ENCODE measurements around the gene BID.

Gene BID

GRCh38 chr22:17734187-17734586 lies 40.1 kb downstream of the BID start:
- no peak for DNase-seq (ENCODE audit: low read depth)

DNA sequence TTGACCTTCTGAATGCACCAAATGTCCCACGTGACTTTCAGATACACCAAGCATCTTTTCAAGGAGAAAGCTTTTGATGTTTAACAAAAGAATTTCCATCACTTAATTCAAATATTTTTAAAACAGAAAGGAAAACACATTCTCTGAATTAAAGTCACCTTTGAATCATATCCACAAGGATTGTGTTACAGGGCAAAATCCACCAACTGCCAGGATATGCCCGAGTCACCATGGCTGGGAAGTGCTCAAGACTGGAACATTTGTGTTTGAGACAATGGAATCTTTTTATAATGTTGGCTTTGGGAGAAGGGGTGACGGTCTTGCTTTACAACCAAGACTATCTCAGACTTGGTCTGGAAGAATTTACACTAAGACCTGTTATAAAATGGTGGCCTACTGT lies 40.8 kb downstream of the BID start:
- DNase-seq (ENCODE audit: low read depth): no peak

GRCh38 chr22:17732251-17732854 lies 41.9 kb downstream of the BID start:
- DNase-seq (ENCODE audit: low read depth): no peak

GRCh38 chr22:17729561-17729960 lies 44.7 kb downstream of the BID start:
- DNase-seq (ENCODE audit: low read depth): no peak

GRCh38 chr22:17728786-17729185 lies 45.5 kb downstream of the BID start:
- DNase-seq (ENCODE audit: low read depth): no peak

DNA sequence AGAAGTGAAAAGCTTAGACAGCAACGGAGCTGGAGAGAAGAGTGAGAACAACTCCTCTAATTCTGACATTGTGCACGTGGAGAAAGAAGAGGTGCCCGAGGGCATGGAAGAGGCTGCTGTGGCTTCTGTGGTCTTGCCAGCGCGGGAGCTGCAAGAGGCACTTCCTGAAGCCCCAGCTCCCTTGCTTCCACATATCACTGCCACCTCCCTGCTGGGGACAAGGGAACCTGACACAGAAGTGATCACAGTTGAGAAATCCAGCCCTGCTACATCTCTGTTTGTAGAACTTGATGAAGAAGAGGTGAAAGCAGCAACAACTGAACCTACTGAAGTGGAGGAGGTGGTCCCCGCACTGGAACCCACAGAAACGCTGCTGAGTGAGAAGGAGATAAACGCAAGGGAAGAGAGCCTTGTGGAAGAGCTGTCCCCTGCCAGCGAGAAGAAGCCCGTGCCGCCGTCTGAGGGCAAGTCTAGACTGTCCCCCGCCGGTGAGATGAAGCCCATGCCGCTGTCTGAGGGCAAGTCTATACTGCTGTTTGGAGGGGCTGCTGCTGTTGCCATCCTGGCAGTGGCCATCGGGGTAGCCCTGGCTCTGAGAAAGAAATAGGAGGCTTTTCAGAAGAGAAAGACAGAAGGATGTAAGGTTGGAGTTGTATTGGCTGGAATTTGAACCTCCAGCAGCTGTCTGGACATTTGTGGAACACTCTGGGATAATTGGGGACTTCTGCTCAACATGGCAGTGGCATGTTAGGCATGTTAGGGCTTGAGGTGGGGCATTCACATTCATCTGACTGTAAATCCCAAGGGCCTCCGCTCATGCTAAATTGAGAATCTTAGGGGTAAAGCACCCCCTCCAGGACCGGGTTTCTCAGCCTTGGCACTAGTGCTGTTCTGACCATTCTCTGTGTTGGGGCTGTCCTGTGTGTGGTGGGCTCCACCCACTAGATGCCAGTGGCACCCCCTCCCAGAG lies 47.1 kb downstream of the BID start:
- no peak for DNase-seq (ENCODE audit: low read depth)

GRCh38 chr22:17726006-17726927 lies 48.0 kb downstream of the BID start:
- DNase-seq (ENCODE audit: low read depth): no peak

DNA sequence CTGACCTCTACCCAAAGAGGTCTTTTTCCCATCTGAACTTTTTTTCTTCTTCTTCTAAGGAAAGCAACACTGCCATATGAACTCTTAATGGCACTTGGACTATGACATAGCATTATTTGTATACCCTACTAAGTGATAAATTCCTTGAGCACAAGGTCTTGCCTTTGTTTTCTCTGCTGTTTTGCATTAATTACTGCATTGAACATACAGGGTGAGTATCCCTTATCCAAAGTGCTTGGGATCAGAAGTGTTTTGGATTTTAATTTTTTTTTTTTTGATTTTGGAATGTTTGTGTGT lies 48.8 kb downstream of the BID start:
- DNase-seq (ENCODE audit: low read depth): no peak

GRCh38 chr22:17724678-17725499 lies 49.4 kb downstream of the BID start:
- no peak for DNase-seq (ENCODE audit: low read depth)

GRCh38 chr22:17724241-17724640 lies 50.0 kb downstream of the BID start:
- no peak for DNase-seq (ENCODE audit: low read depth)

- DNase-seq (ENCODE audit: low read depth): no peak
Observed at GRCh38 chr22:17719911-17720310, 54.4 kb downstream of the BID start.

DNA sequence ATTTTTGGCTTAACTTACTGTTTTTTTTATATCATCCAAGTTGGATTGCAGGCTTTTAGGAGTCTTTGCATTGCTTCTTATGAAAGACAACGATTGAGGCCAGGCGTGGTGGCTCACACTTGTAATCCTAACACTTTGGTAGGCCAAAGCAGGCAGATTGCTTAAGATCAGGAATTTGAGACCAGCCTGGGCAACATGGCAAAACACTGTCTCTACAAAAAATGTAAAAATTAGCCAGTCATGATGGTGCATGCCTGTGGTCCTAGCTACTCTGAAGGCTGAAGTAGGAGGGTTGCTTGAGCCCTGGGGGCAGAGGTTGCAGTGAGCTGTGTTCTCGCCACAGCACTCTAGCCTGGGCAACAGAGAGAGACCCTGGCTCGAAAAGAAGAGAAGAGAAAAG lies 56.6 kb downstream of the BID start:
- no peak for DNase-seq (ENCODE audit: low read depth)

DNA sequence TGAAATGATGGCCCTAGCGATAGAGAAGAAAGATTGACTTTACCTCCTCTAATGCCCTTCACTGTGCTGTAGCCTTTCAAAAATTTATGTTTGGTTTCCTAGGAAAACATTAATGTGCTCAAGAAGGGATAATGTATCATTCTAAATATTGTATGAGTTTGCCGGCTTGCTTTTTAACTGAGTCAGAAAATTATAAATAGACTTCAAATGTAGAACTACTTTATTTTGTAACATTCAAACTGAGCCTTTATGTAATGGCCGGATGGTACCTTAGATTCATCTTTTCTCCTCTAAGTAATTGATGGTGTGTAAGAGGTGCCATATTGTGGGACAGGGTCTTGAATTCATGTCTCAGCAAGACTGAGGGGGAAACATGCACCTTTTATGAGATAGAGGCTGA lies 57.7 kb downstream of the BID start:
- no peak for DNase-seq (ENCODE audit: low read depth)

- DNase-seq (ENCODE audit: low read depth): no peak
Observed at GRCh38 chr22:17712441-17712840, 61.8 kb downstream of the BID start.

- DNase-seq (ENCODE audit: low read depth): no peak
Observed at GRCh38 chr22:17710023-17710422, 64.2 kb downstream of the BID start.

GRCh38 chr22:17707526-17707925 lies 66.7 kb downstream of the BID start:
- no peak for DNase-seq (ENCODE audit: low read depth)

DNA sequence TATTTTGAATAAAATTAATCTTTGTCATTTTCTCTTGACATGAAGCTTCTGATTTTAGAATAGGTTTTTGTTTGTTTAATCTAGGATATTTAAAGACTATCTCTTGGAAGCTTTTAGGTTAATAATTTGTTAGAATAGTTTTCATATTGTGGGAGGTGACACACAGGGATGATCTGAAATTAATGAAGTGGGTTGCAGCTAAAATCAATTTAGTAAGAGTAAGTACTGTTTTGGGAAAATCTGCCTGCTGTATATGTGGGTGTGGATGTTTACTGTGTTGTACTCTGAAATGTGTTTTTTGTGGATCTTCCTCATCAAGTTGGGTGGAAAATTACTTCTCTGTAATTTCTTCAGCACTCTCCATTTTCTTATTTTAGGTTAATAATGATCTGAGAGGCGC lies 67.3 kb downstream of the BID start:
- DNase-seq (ENCODE audit: low read depth): no peak

GRCh38 chr22:17705951-17706900 lies 68.0 kb downstream of the BID start:
- no peak for DNase-seq (ENCODE audit: low read depth)

DNA sequence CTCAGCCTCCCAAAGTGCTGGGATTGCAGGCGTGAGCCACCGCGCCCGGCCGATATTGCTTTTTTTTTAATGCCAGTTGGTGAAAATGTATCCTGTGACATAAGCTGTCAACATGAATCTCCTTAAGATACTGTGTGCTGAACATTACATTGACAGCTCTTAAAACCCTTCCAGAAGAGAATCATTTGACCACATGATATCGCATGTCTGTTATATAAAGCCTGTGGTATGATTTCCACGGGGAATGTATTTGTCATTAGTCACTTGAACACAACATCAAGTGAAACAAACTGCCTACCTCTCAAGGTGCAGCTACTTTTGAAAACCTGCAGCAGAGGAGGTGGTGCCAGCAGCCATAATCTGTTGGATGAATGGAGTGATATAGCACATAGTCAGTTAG lies 68.7 kb downstream of the BID start:
- no peak for DNase-seq (ENCODE audit: low read depth)

DNA sequence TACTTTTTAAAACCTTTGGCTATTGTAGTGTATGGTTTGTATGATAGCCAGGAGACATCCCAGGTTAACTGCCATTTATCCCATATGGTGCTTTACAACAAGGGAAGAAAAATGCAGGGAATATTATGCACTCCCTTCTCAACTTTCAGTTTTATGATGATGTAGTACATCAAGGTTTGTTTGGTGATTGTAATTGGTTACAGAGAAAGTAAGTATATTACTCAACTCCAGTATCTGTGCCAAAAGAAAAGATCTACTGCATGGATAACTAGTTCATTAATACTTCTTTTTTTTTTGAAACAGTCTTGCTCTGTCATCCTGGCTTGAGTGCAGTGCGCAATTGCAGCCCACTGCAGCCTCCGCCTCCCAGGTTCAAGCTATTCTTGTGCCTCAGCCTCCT lies 70.5 kb downstream of the BID start:
- DNase-seq (ENCODE audit: low read depth): no peak

DNA sequence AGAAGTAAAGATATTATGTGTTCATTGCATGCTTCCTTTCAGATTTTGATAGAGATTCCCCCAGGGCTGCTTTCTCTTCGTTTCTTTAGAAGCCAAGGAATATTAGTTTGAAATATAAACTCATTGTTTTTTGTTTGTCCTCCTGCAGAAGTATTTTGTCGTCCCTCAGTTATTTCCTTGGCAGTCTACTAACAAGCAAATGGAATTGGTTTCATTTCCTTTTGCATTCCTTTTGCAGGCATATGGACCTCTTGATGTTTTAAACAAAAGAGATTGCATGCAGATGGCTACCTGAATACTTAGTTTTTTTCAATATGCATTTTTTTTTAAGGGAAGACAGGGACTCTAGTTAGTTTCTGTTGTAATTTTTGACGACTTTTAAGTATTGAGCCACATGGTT lies 73.5 kb downstream of the BID start:
- DNase-seq (ENCODE audit: low read depth): no peak
